ENCODE measurements around the gene DUSP16. TPM values are rescaled to one million over a fixed set of nuclear protein-coding genes. Genes with fewer than 3 reads are reported as not detected.

Gene DUSP16
- total RNA-seq, 1 experiment from 2014 or later: 10.6 TPM

DNA sequence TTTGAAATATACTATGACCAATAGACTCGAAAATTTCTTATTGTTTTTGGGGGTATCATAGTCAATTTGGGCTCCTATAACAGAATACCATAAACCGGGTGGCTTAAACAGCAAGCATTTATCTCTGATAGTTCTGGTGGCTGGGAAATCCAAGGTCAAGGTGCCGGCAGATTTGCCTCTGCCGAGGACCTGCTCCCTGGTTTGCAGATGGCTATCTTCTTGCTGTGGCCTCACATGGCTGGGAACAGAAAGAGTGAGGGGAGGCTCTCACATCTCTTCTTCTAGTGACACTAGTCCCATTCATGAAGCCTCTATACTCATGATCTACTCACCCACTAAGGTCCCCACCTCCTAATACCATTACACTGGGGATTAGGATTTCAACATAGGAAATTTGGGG, 135.1 kb downstream of the DUSP16 start:
- POLR2A ChIA-PET (ENCODE audit: low non-redundant PET): no interaction called here
- no peak overlapping the region for H3K4me3 ChIP-seq (ENCODE audit: low read depth, low read length, poor library complexity, severe bottlenecking)
- peaks cover 9% of the 10 kb centered on the region for H3K4me1 ChIP-seq (ENCODE audit: insufficient read depth, low read length, poor library complexity, severe bottlenecking)
- intact Hi-C loops (cut with micrococcal nuclease; ENCODE audit: unreplicated experiment): no loop called here
- CTCF ChIA-PET: no interaction called here
- H3K36me3 ChIP-seq (ENCODE audit: insufficient read depth, low read length, poor library complexity, severe bottlenecking): no peaks in the 10 kb centered on the region
- TF ChIP-seq, protein P1, sequence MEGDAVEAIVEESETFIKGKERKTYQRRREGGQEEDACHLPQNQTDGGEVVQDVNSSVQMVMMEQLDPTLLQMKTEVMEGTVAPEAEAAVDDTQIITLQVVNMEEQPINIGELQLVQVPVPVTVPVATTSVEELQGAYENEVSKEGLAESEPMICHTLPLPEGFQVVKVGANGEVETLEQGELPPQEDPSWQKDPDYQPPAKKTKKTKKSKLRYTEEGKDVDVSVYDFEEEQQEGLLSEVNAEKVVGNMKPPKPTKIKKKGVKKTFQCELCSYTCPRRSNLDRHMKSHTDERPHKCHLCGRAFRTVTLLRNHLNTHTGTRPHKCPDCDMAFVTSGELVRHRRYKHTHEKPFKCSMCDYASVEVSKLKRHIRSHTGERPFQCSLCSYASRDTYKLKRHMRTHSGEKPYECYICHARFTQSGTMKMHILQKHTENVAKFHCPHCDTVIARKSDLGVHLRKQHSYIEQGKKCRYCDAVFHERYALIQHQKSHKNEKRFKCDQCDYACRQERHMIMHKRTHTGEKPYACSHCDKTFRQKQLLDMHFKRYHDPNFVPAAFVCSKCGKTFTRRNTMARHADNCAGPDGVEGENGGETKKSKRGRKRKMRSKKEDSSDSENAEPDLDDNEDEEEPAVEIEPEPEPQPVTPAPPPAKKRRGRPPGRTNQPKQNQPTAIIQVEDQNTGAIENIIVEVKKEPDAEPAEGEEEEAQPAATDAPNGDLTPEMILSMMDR (conservative IDR thresholded peaks at IDR 0.05; ENCODE audit: low read depth, low read length): no peak
- no peak for TF ChIP-seq EZH2 (IDR thresholded peaks at IDR 0.05; ENCODE audit: borderline replicate concordance, low read depth, low read length, poor library complexity, severe bottlenecking)
- no TSS peak for BruUV-seq (replicated peaks)
- H3K27ac ChIP-seq (ENCODE audit: low read depth, low read length, poor library complexity, severe bottlenecking): no peak overlapping the region
- no peak for DNase-seq (ENCODE audit: low spot score)
- H3K9me3 ChIP-seq (ENCODE audit: low read depth, low read length, poor library complexity, severe bottlenecking): peaks cover 15% of the 10 kb centered on the region
- H3K27me3 ChIP-seq (replicated peaks; ENCODE audit: insufficient read depth, low read depth, low read length, poor library complexity): no peaks in the 10 kb centered on the region

GRCh38 chr12:12425616-12426015, 137.0 kb downstream of the DUSP16 start:
- H3K36me3 ChIP-seq (ENCODE audit: insufficient read depth, low read length, poor library complexity, severe bottlenecking): no peaks in the 10 kb centered on the region
- ChIA-PET CTCF (no interaction called here), POLR2A (ENCODE audit: low non-redundant PET) (no interaction called here)
- H3K27ac ChIP-seq (ENCODE audit: low read depth, low read length, poor library complexity, severe bottlenecking): no peak overlapping the region
- intact Hi-C loops (cut with micrococcal nuclease; ENCODE audit: unreplicated experiment): no loop called here
- TF ChIP-seq, protein P1 (conservative IDR thresholded peaks at IDR 0.05; ENCODE audit: low read depth, low read length): no peak
- no peak for TF ChIP-seq EZH2 (IDR thresholded peaks at IDR 0.05; ENCODE audit: borderline replicate concordance, low read depth, low read length, poor library complexity, severe bottlenecking)
- BruUV-seq (replicated peaks): no TSS peak
- H3K9me3 ChIP-seq (ENCODE audit: low read depth, low read length, poor library complexity, severe bottlenecking): peaks cover 15% of the 10 kb centered on the region
- H3K27me3 ChIP-seq (replicated peaks; ENCODE audit: insufficient read depth, low read depth, low read length, poor library complexity): no peaks in the 10 kb centered on the region
- no peak overlapping the region for H3K4me3 ChIP-seq (ENCODE audit: low read depth, low read length, poor library complexity, severe bottlenecking)
- no peak for DNase-seq (ENCODE audit: low spot score)
- H3K4me1 ChIP-seq (ENCODE audit: insufficient read depth, low read length, poor library complexity, severe bottlenecking): peaks cover 2% of the 10 kb centered on the region

DNA sequence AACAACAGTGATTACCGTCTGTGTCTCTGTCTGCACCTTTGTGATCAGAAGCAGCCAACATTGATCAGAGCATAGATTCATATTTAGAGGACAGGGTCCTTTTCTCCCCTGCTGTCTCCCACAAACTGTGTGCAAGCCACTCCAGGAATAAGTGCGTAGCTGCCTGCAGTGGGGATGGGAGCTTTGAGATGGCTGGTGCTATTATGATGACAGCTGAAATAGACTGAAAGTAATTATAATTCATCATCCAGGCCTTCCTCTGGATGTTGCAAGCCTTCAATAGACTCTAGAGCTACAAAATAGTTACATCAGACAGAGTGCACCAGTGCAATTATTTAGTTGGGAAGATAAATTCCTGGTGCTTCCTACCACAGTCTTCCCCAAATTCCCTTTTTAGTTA, 137.7 kb downstream of the DUSP16 start:
- Histone ChIP-seq H3K9me3 (ENCODE audit: low read depth, low read length, poor library complexity, severe bottlenecking) (peaks cover 15% of the 10 kb centered on the region), H3K27me3 (replicated peaks; ENCODE audit: insufficient read depth, low read depth, low read length, poor library complexity) (no peaks in the 10 kb centered on the region), H3K27ac (ENCODE audit: low read depth, low read length, poor library complexity, severe bottlenecking) (no peak overlapping the region), H3K4me3 (ENCODE audit: low read depth, low read length, poor library complexity, severe bottlenecking) (no peak overlapping the region), H3K36me3 (ENCODE audit: insufficient read depth, low read length, poor library complexity, severe bottlenecking) (no peaks in the 10 kb centered on the region), H3K4me1 (ENCODE audit: insufficient read depth, low read length, poor library complexity, severe bottlenecking) (no peaks in the 10 kb centered on the region)
- intact Hi-C loops (cut with micrococcal nuclease; ENCODE audit: unreplicated experiment): no loop called here
- DNase-seq (ENCODE audit: low spot score): no peak
- TF ChIP-seq, protein P1 (conservative IDR thresholded peaks at IDR 0.05; ENCODE audit: low read depth, low read length): no peak
- no peak for TF ChIP-seq EZH2 (IDR thresholded peaks at IDR 0.05; ENCODE audit: borderline replicate concordance, low read depth, low read length, poor library complexity, severe bottlenecking)
- ChIA-PET CTCF (no interaction called here), POLR2A (ENCODE audit: low non-redundant PET) (no interaction called here)
- no TSS peak for BruUV-seq (replicated peaks)

Other genes starting within 250 kb of the DUSP16 start
- 10.5 TPM in 2 replicates for gene MANSC1, start 212.6 kb downstream of the DUSP16 start, total RNA-seq (2021)
- gene BORCS5, start 205.8 kb downstream of the DUSP16 start, total RNA-seq (2021): 14.7 and 17.7 TPM in 2 replicates
- gene CREBL2, start 49.0 kb upstream of the DUSP16 start, total RNA-seq (2021): 15.4 and 17.8 TPM in 2 replicates
- gene GPR19, start 133.3 kb upstream of the DUSP16 start, total RNA-seq (2021): 3.0 and 3.2 TPM in 2 replicates
- 38.7 and 42.7 TPM in 2 replicates for gene CDKN1B, start 154.5 kb upstream of the DUSP16 start, total RNA-seq (2021)
- 5.9 and 6.4 TPM in 2 replicates for gene APOLD1, start 222.8 kb upstream of the DUSP16 start, total RNA-seq (2021)